Endometrial microvascular endothelial cells (primary cell): ENCODE data around the gene STAT3. TPM values are rescaled to one million over a fixed set of nuclear protein-coding genes. Genes with fewer than 3 reads are reported as not detected.
"Not testable (repeated sequence)": the region's sequence is repeated elsewhere in the genome, so short reads cannot be mapped to it uniquely, and the experiment has no call there.

Source experiments
- in situ Hi-C: cut with HindIII; loops from 2 replicates; pipeline ENCODE4 v1.10.0; 2017; ENCODE audit warnings: low sequenced_read_pairs, low pct_unique_long_range_greater_than_20kb; ENCODE audit errors: inconsistent ontology term
- total RNA-seq: library from RNA; depleted of rRNA; stranded (reverse); fragments of >200 nt; gene quantifications from one replicate; pipeline ENCODE4 v1.2.3, GENCODE V29; 2015; ENCODE audit errors: inconsistent ontology term

Gene STAT3
- total RNA-seq, 1 donor from 2014 or later: 86.0 TPM

DNA sequence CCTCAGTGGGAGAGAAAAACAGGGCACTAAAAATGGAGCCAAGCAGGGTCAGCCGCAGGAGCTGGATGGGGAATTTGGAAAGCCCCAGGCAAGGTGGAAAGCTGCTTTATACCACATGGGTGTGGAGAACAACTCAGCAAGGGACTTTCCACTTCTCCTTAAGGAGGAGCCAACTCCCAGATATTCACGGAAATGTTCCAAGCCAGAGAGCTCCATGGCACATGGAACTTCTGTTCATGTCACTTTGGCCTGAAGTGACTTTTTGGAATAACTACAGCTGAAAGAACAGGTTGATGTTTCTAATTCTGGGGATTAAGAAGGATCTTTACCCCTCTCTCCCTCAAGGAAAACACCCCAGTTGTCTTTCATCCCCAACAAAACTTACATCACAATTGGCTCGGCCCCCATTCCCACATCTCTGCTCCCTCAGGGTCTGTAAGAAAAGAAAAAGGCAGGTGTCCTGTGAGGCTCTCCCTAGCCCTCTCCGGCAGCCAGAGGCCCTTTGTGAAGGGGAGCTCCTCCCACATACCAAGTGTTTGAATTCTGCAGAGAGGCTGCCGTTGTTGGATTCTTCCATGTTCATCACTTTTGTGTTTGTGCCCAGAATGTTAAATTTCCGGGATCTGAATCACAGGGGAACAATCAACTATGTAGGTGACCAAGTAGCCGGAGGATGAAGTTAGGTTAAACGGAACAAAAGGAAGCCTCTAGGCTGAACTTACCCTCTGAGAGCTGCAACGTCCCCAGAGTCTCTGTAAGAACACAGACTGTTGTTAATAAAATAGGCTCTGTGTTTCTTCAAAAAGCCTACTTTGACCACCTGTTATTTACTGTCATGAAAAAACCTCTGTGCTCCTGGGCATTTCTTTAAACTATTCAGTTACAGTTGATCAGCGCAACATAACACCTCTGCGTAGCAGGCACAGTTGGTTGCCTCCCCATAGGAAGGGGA, 58.9 kb downstream of the STAT3 start:
- in situ Hi-C loops: no loop called here

- in situ Hi-C loops: no loop called here
These were observed 63.2 kb downstream of the STAT3 start for GRCh38 chr17:42325026-42325425.

DNA sequence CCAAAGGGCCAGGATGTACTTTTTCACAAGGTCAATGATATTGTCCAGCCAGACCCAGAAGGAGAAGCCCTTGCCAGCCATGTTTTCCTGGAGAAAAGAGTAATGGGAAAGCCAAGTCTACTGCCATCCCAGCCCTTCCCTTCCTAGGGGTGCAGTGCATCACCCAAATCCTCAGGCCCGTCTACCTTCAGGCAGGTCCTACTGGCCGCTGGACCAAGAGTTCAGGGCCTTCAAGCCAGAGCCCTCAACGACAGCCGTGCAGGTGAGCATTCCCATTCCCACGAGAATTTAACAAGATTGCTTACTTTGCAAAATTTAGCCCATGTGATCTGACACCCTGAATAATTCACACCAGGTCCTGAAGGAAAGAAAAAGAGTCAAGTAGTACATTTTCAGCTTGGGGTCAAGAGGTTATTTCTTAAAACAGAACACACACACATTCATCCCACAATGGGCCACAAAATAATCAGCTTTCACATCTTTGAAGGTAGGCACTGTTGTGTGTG, 64.9 kb downstream of the STAT3 start:
- in situ Hi-C loops: no loop called here

DNA sequence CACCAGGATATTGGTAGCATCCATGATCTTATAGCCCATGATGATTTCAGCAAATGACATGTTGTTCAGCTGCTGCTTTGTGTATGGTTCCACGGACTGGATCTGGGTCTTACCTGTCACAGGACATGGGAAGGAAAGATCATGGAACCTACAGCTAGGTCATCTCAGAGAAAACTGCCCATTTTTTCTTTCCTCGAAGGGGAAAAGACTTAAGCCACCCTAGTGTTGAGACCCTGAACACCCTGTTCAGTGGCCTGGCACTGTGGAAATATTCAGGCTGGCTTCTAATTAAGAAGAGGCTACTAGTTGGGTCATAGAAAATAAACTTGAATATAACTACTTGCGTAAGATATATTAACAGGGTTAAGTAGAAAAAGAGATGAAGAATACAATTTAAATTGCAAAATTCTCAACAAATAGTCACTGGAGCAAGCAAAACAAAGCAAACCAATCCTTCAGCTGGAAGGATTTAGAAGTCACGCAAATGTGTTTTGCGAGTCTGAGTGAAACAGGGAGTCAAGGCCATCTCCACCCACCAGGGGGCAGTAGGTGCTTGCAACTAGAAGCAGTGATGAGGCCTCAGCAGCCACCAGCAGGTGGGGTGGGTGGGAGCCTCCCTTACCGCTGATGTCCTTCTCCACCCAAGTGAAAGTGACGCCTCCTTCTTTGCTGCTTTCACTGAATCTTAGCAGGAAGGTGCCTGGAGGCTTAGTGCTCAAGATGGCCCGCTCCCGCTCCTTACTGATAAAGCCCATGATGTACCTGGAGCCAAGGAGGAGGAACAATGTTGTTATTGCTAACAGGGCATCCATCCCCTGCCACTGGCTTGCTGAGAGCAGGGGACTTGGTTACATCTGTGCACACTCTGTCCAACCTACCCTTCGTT, 65.6 kb downstream of the STAT3 start:
- in situ Hi-C loops: no loop called here

GRCh38 chr17:42321555-42321954, 66.7 kb downstream of the STAT3 start:
- in situ Hi-C loops: no loop called here

GRCh38 chr17:42317967-42318366, 70.3 kb downstream of the STAT3 start:
- in situ Hi-C loops: not testable (repeated sequence)

DNA sequence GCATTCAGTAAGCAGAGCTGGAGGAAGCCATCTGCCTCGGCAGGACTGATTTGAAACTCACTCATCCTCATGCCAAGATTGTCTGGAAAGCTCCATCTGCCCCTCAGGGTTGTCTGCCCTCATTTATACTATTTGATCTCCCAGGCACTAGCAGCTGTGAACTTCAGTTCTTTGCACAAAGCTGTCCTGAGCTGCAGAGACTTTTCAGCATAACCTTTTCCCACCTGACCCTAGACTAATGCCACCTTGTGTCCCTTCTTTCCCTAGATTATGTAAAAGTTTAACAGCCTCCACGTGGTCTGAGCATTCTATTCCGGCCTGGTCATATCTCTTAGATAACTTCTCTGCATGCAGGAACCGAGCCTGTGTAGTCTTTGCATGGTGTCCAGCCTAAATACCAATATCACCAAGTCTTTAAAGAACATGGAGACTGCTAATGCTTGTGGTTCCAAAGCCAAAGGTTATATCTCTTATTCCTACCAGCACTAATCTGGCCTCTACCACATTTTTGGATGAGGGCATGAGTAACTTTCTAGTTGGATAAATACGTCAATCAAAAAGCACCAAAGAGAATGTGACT, 70.9 kb downstream of the STAT3 start:
- in situ Hi-C loops: no loop called here

GRCh38 chr17:42316755-42317154, 71.5 kb downstream of the STAT3 start:
- in situ Hi-C loops: no loop called here

- in situ Hi-C loops: no loop called here
These were observed 72.7 kb downstream of the STAT3 start for GRCh38 chr17:42315402-42316156.

GRCh38 chr17:42313773-42314566, 74.3 kb downstream of the STAT3 start:
- in situ Hi-C loops: loop anchor here (5.0 kb wide), 1 partner anchor 208 kb away; no protein-coding TSS in a partner anchor

DNA sequence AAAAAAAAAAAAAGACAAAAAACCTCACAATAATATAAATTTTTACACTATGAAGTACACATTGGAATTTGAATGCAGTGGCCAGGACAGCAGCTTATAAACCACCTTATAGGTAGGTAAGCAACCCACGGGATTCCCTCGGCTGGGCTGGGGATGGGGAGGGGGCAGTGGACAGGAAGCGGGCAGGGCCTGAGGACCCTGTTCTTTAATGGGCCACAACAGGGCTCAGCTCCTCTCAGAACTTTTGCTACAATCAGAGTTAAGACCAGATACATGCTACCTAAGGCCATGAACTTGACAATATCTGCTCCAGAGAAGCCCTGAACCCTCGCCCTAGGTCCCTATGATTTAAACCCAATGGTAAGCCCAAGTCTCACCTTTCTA, 74.9 kb downstream of the STAT3 start:
- in situ Hi-C loops: loop anchor here (5.0 kb wide), 1 partner anchor 209 kb away; no protein-coding TSS in a partner anchor

- in situ Hi-C loops: loop anchor here (5.0 kb wide), 1 partner anchor 210 kb away; no protein-coding TSS in a partner anchor
These were observed 75.7 kb downstream of the STAT3 start for GRCh38 chr17:42312285-42313130.

DNA sequence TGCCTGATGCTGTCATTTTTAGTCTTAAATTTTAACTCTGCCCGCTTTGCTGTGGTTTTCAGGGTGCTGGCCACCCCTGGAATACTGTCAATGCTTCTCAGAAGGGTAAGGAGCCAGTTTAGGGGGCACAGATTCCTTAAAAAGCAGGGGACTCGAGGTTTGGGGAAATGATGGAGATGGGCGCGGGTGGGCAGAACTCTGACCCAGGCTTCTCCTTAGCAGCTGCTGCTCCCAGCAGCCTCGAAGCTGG, 76.3 kb downstream of the STAT3 start:
- in situ Hi-C loops: loop anchor here (5.0 kb wide), 1 partner anchor 210 kb away; no protein-coding TSS in a partner anchor

DNA sequence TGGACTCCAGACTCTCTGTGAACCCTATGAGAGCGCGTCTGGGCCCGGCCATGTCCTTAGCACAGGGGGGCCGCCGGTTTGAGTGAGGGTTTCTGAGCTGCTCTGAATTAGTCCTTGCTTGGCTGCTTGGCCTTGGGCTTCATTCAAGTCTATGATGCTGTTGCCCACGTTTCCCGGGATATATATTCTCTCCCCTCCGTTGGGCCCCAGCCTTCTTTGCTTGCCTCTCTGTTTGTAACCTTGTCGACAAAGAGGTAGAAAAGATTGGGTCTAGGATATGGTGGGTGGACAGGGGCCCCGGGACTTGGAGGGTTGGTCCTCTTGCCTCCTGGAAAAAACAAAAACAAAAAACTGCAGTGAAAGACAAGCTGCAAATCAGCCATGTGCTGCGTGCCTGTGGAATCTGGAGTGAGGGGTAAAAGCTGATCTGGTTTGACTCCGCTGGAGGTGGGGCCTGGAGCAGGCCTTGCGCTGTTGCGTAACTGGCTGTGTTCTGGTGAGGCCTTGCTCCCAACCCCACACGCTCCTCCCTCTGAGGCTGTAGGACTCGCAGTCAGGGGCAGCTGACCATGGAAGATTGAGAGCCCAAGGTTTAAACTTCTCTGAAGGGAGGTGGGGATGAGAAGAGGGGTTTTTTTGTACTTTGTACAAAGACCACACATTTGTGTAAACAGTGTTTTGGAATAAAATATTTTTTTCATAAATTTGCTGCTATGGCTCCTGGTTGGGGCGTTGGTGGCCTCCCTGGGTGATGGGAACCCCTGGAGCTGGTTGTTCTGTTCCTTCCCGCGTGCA, 76.8 kb downstream of the STAT3 start:
- in situ Hi-C loops: loop anchor here (5.0 kb wide), 1 partner anchor 211 kb away; no protein-coding TSS in a partner anchor

DNA sequence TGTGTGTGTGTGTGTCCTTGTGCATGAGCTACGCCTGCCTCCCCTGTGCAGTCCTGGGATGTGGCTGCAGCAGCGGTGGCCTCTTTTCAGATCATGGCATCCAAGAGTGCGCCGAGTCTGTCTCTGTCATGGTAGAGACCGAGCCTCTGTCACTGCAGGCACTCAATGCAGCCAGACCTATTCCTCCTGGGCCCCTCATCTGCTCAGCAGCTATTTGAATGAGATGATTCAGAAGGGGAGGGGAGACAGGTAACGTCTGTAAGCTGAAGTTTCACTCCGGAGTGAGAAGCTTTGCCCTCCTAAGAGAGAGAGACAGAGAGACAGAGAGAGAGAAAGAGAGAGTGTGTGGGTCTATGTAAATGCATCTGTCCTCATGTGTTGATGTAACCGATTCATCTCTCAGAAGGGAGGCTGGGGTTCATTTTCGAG, 77.4 kb downstream of the STAT3 start:
- in situ Hi-C loops: loop anchor here (5.0 kb wide), 1 partner anchor 212 kb away; no protein-coding TSS in a partner anchor
